Epidermal melanocyte (primary cell): ENCODE measurements around the gene PTPRC.
"Not testable (repeated sequence)": the region's sequence is repeated elsewhere in the genome, so short reads cannot be mapped to it uniquely, and the experiment has no call there.

Experiments used
- DNase-seq: peaks from one replicate; pipeline ENCODE4 v3.0.0; 2011; ENCODE audit warnings: low spot score; ENCODE audit not compliant: insufficient read length

The PTPRC gene

DNA sequence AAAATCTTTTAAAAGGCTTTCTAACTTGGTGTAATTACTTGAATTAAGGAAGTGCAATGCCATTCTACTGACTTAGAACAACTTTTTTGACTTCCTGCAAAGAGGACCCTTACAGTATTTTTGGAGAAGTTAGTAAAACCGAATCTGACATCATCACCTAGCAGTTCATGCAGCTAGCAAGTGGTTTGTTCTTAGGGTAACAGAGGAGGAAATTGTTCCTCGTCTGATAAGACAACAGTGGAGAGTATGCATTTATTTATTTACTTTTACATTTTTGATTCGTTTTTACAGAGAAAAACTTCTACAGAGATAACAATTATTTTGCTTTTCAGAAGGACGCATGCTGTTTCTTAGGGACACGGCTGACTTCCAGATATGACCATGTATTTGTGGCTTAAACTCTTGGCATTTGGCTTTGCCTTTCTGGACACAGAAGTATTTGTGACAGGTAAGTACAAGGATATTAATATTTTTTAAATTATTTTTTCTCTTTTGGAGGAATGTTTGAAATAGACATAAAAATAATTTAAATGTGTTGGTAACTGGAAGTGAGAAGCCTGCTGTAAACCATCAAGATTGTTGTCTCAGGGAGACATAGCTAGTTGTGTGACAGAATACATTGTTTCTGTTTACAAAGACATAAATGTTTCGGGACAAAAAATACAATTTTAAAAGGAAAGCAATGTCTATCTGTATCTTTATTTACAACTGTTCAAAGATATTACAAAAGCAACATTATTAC, at the start of gene PTPRC:
PTPRC (plus strand) TSS at position 147 of the 742 bp plus-strand sequence; CDS start at position 376, 229 bp downstream.
- no peak for DNase-seq

DNA sequence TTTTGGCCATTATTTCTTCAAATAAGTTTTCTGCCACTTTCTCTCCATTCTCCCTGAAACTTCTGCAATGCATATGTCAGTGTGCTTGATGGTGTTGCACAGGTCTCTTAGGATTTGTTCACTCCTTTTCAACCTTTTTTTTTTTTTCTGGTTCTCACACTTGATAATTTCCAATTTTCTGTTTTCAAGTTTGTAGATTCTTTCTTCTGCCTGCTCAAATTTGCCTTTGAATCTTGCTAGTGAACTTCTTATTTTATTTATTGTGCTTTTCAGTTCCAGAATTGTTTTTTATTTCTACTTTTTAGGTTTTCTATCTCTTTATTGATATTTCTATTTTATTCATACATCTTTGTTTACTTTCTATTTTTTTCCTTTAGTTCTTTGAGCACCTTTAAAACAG, 48.4 kb upstream of the PTPRC start:
- DNase-seq: no peak

DNA sequence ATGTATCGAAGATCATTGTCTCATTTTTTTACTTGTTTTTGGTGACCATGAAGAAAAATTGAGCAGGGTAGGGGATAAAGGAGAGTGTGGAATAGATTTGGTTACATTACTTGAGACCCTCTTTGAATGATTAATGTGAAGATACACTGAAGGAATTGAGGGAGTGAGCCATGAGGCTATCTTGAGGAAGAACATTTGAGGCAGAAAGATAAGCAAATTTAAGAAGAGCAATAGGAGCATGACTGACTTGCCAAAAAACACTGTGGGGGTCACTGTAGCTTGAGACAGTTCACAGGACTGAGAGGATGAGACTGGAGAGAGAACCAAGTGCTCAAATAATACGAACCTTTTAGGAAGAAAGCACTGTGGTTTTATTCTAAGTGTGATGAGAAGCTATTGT, 43.1 kb upstream of the PTPRC start:
- no peak for DNase-seq

- no peak for DNase-seq
These were observed 41.0 kb upstream of the PTPRC start for GRCh38 chr1:198597690-198598430.

DNA sequence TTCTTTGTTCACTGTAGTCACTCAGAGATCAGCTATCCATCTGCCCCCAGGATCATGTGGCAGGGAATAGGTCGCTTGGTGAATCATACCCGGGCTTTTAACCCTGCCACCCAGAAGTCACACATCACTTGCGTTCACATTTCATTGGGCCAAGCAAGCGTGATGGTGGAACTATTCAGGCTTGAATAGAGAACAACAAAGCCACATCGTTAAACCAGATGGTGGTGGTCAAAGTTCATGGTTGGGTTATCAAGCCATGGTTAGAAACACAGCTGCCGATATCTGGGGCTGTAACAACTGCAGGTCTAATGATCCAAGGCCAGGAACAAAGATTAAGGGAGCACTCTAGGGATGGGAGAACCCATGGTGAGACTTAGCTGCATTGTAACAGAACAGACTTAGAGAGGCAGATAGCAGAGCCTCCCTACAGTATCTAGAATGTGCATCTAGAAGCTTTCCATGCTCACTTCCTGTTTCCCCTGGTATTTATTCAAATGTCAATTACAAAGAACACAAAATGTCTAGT, 40.0 kb upstream of the PTPRC start:
- DNase-seq: no peak

DNA sequence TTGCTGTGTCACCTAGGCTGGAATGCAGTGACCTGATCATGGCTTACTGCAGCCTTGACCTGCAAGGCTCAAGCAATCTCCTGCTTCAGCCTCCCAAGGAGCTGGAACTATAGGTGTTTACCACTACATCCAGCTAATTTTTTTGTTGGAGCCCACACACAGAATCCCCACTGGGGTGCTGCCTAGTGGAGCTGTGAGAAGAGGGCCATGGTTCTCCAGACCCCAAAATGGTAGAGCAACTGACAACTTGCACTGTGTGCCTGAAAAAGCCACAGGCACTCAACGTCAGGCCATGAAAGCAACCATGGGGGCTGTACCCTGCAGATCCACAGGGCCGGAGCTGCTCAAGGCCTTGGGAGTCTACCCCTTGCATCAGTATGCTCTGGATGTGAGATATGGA, 39.1 kb upstream of the PTPRC start:
- no peak for DNase-seq

DNA sequence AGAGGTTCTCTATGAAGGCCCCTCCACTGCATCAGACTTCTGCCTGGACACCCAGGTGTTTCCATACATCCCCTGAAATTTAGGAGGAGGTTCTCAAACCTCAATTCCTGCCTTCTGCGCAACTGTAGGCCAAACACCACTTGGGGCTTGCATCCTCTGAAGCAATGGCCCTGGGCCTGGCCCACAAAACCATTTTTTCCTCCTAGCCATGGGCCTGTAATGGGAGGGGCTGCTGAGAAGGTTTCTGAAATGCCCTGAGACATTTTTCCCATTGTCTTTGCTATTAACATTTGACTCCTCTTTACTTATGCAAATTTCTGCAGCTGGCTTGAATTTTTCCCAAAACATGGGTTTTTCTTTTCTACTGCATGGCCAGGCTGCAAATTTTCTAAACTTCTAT, 37.9 kb upstream of the PTPRC start:
- no peak for DNase-seq

DNA sequence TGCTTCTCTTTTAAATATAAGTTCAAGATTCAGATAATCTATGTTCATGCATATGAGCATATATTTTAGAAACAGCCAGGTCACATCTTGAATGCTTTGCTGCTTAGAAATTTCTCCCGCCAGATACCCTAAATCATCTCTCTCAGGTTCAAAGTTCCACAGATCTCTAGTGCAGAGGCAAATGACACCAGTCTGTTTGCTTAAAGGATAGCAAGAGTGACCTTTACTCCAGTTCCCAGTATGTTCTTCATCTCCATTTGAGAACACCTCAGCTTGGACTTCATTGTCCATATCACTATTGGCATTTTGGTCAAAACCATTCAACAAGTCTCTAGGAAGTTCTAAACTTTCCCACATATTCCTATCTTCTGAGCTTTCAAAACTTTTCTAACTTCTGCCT, 37.5 kb upstream of the PTPRC start:
- DNase-seq: not testable (repeated sequence)

DNA sequence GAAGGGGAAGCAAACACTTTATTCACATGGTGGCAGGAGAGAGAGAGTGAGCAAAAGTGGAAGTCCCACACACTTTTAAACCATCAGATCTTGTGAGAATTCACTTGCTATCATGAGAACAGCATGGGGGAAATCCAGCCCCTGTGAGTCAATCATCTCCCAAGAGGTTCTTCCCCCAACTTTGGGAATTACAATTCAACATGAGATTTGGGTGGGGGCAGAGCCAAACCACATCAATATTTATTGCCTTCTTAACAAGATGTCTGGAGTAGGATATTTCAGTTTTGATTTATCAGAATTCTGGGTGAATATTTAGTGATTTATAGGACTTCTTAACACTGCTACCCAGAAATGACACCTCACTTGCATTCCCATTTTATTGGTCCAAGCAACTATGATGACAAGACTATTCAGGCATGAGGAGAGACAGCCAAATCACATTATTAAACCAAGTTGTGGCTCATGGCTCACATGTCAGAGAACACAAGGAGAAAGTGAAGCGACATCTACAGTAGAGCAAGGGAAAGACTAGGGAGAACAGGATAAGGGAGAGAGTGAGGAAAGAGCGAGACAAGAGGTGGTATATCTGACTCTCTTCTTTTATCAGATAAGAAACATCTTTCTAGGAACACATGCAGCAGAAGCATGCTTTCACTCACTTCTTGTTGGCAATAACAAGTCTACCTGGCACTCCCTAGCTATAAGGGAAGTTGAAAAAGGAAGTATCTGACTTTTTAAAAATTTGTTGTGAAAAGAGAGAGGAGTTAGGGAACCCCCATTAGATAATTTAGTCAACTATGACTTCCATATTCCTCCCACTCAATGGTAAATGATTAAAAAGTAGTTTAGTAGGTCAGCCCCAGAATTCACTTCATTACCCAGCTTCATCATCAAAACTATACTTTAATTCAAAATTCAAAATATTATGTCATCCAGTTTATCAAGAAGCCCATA, 36.6 kb upstream of the PTPRC start:
- DNase-seq: no peak

- DNase-seq: no peak
These were observed 33.9 kb upstream of the PTPRC start for GRCh38 chr1:198604975-198605374.

GRCh38 chr1:198605406-198605805, 33.4 kb upstream of the PTPRC start:
- no peak for DNase-seq

DNA sequence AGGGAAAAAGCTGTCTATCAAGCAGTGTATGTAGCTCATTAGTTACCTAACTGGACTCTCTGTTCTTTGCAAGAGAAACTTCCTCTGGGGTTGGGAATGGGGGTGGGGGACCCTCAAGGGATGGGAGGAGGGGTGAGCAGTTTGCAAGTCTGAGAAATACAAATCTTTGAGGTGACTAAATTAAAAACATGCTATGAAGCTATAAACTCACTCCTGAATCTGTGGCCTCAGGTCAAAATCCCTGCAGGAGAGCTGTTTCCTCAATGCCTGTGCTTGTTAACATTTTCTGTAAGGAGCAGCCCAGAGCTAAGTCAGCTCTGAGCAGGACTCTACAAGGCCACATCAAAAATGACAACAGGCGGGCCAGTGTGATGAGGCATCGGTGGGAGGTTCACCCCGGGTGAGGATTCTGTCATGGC, 32.8 kb upstream of the PTPRC start:
- DNase-seq: no peak

- DNase-seq: no peak
These were observed 31.1 kb upstream of the PTPRC start for GRCh38 chr1:198607714-198608113.

- no peak for DNase-seq
These were observed 28.5 kb upstream of the PTPRC start for GRCh38 chr1:198610362-198610761.

- no peak for DNase-seq
These were observed 27.6 kb upstream of the PTPRC start for GRCh38 chr1:198611219-198611618.

DNA sequence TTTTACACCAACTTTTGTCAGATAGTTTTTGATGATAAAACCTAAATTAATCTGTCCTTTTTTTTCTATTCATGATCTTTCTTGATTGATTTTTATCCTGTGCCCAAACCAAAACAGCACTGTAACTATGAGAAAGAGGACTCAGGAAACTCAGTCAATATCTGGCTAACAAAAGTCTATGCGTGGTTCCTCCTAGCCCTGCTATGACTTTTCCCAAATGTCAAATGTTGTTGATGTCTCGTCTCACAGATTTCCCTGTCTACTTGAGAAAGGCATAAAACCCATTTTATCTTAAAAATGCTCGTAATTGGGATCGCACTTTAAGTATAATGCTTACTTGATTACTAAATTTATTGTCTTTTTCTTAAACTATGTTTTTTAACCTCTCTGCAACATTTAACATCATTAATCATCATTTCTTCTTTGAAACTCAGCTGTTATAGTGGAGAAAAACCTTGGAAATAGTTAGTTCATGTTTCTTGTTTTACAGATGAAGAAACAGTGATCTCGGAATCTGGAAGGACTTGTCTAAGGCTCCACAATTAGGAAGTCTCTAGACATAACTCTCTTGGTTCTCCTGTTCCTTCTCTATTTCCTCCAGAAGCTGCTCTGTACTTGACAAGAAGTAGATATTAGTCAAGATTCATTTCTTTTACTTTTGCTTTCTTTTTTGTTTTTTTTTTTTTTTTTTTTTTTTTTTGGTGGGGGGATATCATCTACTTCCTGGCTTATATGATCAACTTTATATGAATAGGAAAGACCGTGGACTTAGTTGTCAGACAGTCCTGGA, 26.2 kb upstream of the PTPRC start:
- DNase-seq: no peak

DNA sequence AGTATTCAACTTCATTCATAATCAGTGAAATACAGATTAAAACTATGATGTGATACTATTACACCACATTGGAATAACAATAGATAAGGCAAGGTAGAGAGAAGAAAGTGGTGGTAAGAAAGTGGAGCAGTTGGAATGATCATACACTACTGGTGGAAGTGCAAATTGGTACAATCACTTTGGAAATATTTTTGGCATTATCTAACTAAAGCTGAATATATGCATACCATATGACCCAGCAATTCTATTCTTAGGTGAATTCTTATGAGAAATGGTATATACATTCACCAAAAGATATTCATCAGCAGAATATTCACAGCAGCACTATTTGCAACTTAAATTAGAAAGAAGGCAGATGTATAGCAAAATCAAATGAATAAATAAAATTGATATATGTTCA, 21.4 kb upstream of the PTPRC start:
- DNase-seq: no peak

GRCh38 chr1:198619375-198620140, 19.3 kb upstream of the PTPRC start:
- no peak for DNase-seq

GRCh38 chr1:198620218-198620617, 18.6 kb upstream of the PTPRC start:
- no peak for DNase-seq
